ENCODE data around the gene CAPZB. TPM values are rescaled to one million over a fixed set of nuclear protein-coding genes. Genes with fewer than 3 reads are reported as not detected.

Gene CAPZB
- total RNA-seq (2022) = 198 and 207 TPM in 2 replicates
- Bru-seq, nascent RNA = percentile 84 among the genes with signal in this experiment
- BruChase-seq, experiment 1, labeled RNA remaining after a 6-hour chase = percentile 76 among the genes with signal in this experiment
- BruChase-seq, experiment 2, labeled RNA remaining after a 2-hour chase = percentile 70 among the genes with signal in this experiment
- long read RNA-seq, transcript CAPZB-201 (9 exons, 858 nt) = major isoform, 101 of 118 reads
- long read RNA-seq, partial matches to known transcripts = 3 of 118 reads
- long read RNA-seq, other reads (novel, unspliced or antisense) = 9 of 118 reads

DNA sequence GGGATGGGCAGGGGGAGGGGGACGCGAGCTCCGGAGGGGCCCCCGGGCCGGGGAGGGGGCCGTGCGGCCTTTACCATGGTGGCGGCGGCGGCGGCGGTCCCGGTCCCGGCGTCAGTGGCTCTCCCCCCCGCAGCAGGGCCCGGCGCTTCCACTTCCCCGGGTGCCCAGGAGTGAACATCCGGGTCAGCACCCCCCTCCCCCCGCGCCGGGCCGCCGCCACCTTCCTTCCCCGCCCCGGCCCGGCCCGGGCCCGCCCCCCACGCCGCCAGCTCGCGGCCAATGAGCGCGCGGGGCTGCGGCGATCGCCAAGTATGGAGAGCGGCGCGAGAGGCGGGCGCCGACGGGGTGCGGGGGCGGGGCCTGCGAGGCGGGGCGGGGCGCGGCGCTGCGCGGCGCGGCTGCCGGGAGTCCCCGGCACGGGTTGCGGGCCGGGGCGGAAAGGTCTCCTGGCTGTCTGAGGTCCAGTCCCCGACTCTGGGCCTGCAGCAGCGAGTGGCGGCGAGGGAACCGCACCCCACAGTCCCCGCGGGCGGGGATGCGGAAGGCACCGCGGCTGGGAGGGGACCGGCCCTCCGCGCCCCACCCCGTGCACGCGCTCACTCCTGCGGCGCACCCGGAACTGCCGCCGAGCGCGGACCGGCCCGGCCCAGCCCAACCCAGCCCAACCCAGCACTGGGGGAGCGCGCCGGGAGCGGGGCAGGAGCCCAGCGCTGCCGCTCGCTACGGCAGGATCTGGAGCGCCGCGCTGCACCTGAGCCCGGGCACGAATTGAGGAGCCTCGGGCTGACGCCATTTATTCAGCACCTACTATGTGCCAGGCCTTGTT, at the start of gene CAPZB:
Gene CAPZB (minus strand): TSS at position 178 of the 826 bp plus-strand sequence. CDS start 101 bp downstream, at position 77.
- TF ChIP-seq, protein P1, sequence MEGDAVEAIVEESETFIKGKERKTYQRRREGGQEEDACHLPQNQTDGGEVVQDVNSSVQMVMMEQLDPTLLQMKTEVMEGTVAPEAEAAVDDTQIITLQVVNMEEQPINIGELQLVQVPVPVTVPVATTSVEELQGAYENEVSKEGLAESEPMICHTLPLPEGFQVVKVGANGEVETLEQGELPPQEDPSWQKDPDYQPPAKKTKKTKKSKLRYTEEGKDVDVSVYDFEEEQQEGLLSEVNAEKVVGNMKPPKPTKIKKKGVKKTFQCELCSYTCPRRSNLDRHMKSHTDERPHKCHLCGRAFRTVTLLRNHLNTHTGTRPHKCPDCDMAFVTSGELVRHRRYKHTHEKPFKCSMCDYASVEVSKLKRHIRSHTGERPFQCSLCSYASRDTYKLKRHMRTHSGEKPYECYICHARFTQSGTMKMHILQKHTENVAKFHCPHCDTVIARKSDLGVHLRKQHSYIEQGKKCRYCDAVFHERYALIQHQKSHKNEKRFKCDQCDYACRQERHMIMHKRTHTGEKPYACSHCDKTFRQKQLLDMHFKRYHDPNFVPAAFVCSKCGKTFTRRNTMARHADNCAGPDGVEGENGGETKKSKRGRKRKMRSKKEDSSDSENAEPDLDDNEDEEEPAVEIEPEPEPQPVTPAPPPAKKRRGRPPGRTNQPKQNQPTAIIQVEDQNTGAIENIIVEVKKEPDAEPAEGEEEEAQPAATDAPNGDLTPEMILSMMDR (IDR thresholded peaks at IDR 0.05; ENCODE audit: unreplicated experiment) = no peak
- Mint-ChIP-seq H3K27ac (ENCODE audit: unreplicated experiment) (peak within 1 kb of the TSS; percentile 91), H3K27me3 (ENCODE audit: unreplicated experiment) (no peaks in the 10 kb centered on the region), H3K36me3 (ENCODE audit: insufficient read depth, unreplicated experiment) (peaks cover 30% of the 10 kb centered on the region), H3K4me3 (ENCODE audit: low read depth, unreplicated experiment) (peak within 1 kb of the TSS; percentile 93), H3K4me1 (ENCODE audit: low read depth, unreplicated experiment) (peaks cover 33% of the 10 kb centered on the region), H3K9me3 (ENCODE audit: low read depth, unreplicated experiment) (no peaks in the 10 kb centered on the region)
- intact Hi-C loops (cut with micrococcal nuclease; ENCODE audit: unreplicated experiment) = loop anchor here (5.0 kb wide), 1 partner anchor 162 kb away; no protein-coding TSS in a partner anchor
- peak; percentile 92 for DNase-seq
- CTCF ChIA-PET = interaction anchor here (0.6 kb wide), 4 partner anchors 72 to 638 kb away, joined by 3 to 6 read pairs (median 3); no protein-coding TSS in a partner anchor
- BruUV-seq (replicated peaks) = no TSS peak

DNA sequence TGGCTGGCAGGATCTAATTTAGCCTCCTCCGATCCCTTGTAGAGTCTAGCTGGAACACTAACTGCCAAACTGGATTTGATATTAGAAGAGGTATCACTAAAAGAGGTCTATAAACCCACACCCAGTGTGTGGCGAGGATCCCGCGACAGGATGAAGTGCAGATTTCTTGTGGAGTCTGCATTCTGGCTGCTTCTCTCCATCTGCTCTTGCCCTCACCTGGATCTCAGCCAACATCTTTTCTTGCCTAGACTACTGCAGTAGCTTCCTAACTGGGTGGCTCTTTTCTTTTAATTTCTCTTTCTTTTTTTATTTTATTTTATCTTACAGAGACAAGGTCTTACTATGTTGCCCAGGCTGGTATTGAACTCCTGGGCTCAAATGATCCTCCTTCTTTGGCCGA, 48.9 kb upstream of the CAPZB start:
- intact Hi-C loops (cut with micrococcal nuclease; ENCODE audit: unreplicated experiment) = no loop called here
- no peaks in the 10 kb centered on the region for H3K36me3 Mint-ChIP-seq (ENCODE audit: insufficient read depth, unreplicated experiment)
- TF ChIP-seq, protein P1 (IDR thresholded peaks at IDR 0.05; ENCODE audit: unreplicated experiment) = no peak
- no peak overlapping the region for H3K4me3 Mint-ChIP-seq (ENCODE audit: low read depth, unreplicated experiment)
- BruUV-seq (replicated peaks) = no TSS peak
- no peaks in the 10 kb centered on the region for H3K4me1 Mint-ChIP-seq (ENCODE audit: low read depth, unreplicated experiment)
- CTCF ChIA-PET = no interaction called here
- no peak overlapping the region for H3K27ac Mint-ChIP-seq (ENCODE audit: unreplicated experiment)
- DNase-seq = no peak
- peaks cover 4% of the 10 kb centered on the region for H3K9me3 Mint-ChIP-seq (ENCODE audit: low read depth, unreplicated experiment)
- H3K27me3 Mint-ChIP-seq (ENCODE audit: unreplicated experiment) = no peaks in the 10 kb centered on the region

DNA sequence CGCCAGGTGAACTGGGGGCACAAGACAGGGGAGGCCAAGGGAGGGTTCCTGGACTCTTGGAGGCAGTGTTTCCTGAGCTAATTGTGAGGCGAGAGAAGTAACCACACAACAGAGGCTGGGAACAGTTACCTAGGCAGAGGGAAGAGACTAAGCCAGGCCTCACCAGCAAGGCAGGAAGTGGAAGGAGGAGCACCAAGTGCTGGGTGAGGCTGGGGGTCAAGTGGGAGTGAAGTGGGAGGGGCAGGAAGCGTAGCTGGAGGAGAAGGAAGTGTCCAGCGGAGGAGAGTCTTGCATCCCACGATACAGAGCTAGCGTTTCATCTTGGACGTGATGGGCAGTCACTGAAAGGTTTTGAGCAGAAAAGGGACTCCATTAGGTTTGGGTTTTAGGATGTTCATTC, 48.3 kb upstream of the CAPZB start:
- Mint-ChIP-seq H3K27ac (ENCODE audit: unreplicated experiment) (no peak overlapping the region), H3K4me1 (ENCODE audit: low read depth, unreplicated experiment) (no peaks in the 10 kb centered on the region), H3K9me3 (ENCODE audit: low read depth, unreplicated experiment) (peaks cover 4% of the 10 kb centered on the region), H3K27me3 (ENCODE audit: unreplicated experiment) (no peaks in the 10 kb centered on the region), H3K36me3 (ENCODE audit: insufficient read depth, unreplicated experiment) (no peaks in the 10 kb centered on the region), H3K4me3 (ENCODE audit: low read depth, unreplicated experiment) (no peak overlapping the region)
- intact Hi-C loops (cut with micrococcal nuclease; ENCODE audit: unreplicated experiment) = no loop called here
- CTCF ChIA-PET = no interaction called here
- DNase-seq = no peak
- TF ChIP-seq, protein P1 (IDR thresholded peaks at IDR 0.05; ENCODE audit: unreplicated experiment) = no peak
- no TSS peak for BruUV-seq (replicated peaks)

DNA sequence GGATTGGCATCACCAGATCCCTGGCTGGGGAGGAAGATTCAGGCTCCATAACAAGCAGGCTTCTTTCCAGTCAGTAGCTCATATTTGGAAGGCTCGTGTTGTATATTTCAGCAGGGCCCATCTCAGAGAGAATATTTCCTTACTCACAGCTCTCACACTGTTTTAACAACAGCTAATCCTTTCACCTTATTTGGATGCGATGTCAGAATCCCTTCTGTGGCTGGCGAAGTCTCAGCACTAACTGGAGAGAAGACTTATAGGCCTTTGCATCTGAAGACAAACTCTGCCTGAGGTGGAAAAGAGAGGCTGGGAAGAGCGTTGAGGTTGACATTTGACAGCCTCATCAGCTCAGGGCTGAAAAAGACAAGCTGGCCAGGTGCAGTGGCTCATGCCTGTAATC, 47.2 kb upstream of the CAPZB start:
- no peaks in the 10 kb centered on the region for H3K36me3 Mint-ChIP-seq (ENCODE audit: insufficient read depth, unreplicated experiment)
- DNase-seq = no peak
- H3K9me3 Mint-ChIP-seq (ENCODE audit: low read depth, unreplicated experiment) = peaks cover 4% of the 10 kb centered on the region
- no TSS peak for BruUV-seq (replicated peaks)
- intact Hi-C loops (cut with micrococcal nuclease; ENCODE audit: unreplicated experiment) = no loop called here
- CTCF ChIA-PET = no interaction called here
- no peak overlapping the region for H3K4me3 Mint-ChIP-seq (ENCODE audit: low read depth, unreplicated experiment)
- H3K27me3 Mint-ChIP-seq (ENCODE audit: unreplicated experiment) = no peaks in the 10 kb centered on the region
- H3K4me1 Mint-ChIP-seq (ENCODE audit: low read depth, unreplicated experiment) = no peaks in the 10 kb centered on the region
- no peak overlapping the region for H3K27ac Mint-ChIP-seq (ENCODE audit: unreplicated experiment)
- TF ChIP-seq, protein P1 (IDR thresholded peaks at IDR 0.05; ENCODE audit: unreplicated experiment) = no peak
